K562 (cell line): Measurements from ENCODE around the gene GLRX2. TPM values are rescaled to one million over a fixed set of nuclear protein-coding genes. Genes with fewer than 3 reads are reported as not detected.
A peak's percentile ranks its signal among the peaks of the same experiment; 100 is the strongest.

ENCODE experiments used
- CREM ChIP-seq: IDR thresholded peaks from 2 replicates; pipeline ENCODE4 v1.6.1; 2014; ENCODE audit warnings: antibody characterized with exemption, low read depth
- FOXJ2 ChIP-seq: fragments of 200-800 bp; sonication (Bioruptor generic); IDR thresholded peaks from 2 replicates; pipeline ENCODE4 v1.6.1; 2016; ENCODE audit warnings: missing genetic modification characterization, missing compliant biosample characterization
- GATAD2A ChIP-seq: fragments of 450-650 bp; IDR thresholded peaks from 2 replicates; pipeline ENCODE4 v1.6.1; 2017
- KLF6 ChIP-seq: fragments of 250-450 bp; sonication (Bioruptor Pico); IDR thresholded peaks from 2 replicates; pipeline ENCODE4 v1.4.0; 2020; ENCODE audit warnings: mild to moderate bottlenecking, moderate library complexity, borderline replicate concordance
- MCM2 ChIP-seq: fragments of 450-650 bp; IDR thresholded peaks from 2 replicates; pipeline ENCODE4 v1.6.1; 2017; ENCODE audit warnings: low read depth, mild to moderate bottlenecking
- MGA ChIP-seq: fragments of 450-650 bp; IDR thresholded peaks from 2 replicates; pipeline ENCODE4 v1.6.1; 2016; ENCODE audit warnings: mild to moderate bottlenecking, moderate library complexity
- SAP30 ChIP-seq: fragments of 200-600 bp; sonication (generic); IDR thresholded peaks from 2 replicates; pipeline ENCODE4 v1.6.1; 2012; ENCODE audit warnings: borderline replicate concordance, low read depth, mild to moderate bottlenecking, moderate library complexity, low read length, control low read depth, inconsistent platforms; ENCODE audit not compliant: insufficient read depth, poor library complexity, severe bottlenecking
- SMAD2 ChIP-seq: fragments of 150-350 bp; IDR thresholded peaks from 2 replicates; pipeline ENCODE4 v1.6.1; 2014; ENCODE audit warnings: low read depth, mild to moderate bottlenecking, low read length
- SREBF1 ChIP-seq: fragments of 150-350 bp; IDR thresholded peaks from 2 replicates; pipeline ENCODE4 v1.6.1; 2014; ENCODE audit warnings: antibody characterized with exemption, low read depth, low read length, borderline replicate concordance
- ZMIZ1 ChIP-seq, 2 experiments: fragments of 150-350 bp in 1 of 2; IDR thresholded peaks; 2 replicates each; pipeline ENCODE4 v1.6.1; 2012 to 2016; ENCODE audit warnings: low read depth in 2 of 2, low read length in 2 of 2, mild to moderate bottlenecking in 1 of 2, moderate library complexity in 1 of 2
- ZNF12 ChIP-seq: sonication (generic); formaldehyde crosslinking; IDR thresholded peaks from 2 replicates; pipeline ENCODE4 v1.4.0; 2020; ENCODE audit warnings: mild to moderate bottlenecking, missing genetic modification reagents
- ZNF512 ChIP-seq: IDR thresholded peaks from 2 replicates; pipeline ENCODE4 v1.6.1; 2016; ENCODE audit warnings: missing genetic modification characterization, missing compliant biosample characterization
- ZNF695 ChIP-seq: fragments of 450-650 bp; formaldehyde crosslinking; IDR thresholded peaks from 2 replicates; pipeline ENCODE4 v1.4.0; 2020; ENCODE audit warnings: mild to moderate bottlenecking, moderate library complexity
- polyA plus RNA-seq, 8 experiments: library from polyadenylated mRNA; depleted of rRNA in 4 of 8; stranded (reverse) in 5 of 8; unstranded in 3 of 8; fragments of >200 nt; fragmentation: Nextera tagmentation in 2 of 8; fragmentation: Illumina TruSeq in 1 of 8; extraction: Ambion mirVana in 2 of 8; extraction: Trizol in 1 of 8; gene quantifications; 2 replicates each; pipeline versions ENCODE4 v1.2.1 to v1.2.3, GENCODE V29; 2011 to 2014; ENCODE audit warnings: inconsistent platforms in 1 of 8, missing spikeins in 1 of 8
- total RNA-seq, 7 experiments: library from RNA; depleted of rRNA in 6 of 7; stranded (reverse); fragments of >200 nt in 6 of 7; fragmentation: Illumina TruSeq in 2 of 7; extraction: Trizol in 2 of 7; gene quantifications; 2 replicates each; pipeline versions ENCODE4 v1.2.1 to v1.2.3, GENCODE V29; 2011 to 2021; ENCODE audit warnings: low replicate concordance in 1 of 7

The GLRX2 gene
- total and polyA plus RNA-seq, 9 of the 15 experiments (the other 6 are each of a cell fraction or from before 2014, with no cell fraction given), result 13.3 to 82.6 (median 55.1) TPM

GRCh38 chr1:193060115-193060403 is 45.2 kb downstream of the GLRX2 start (continued):
- TF ChIP-seq ZMIZ1 (IDR thresholded peaks at IDR 0.05; ENCODE audit: low read depth in 2 of 2, low read length in 2 of 2), result no peak
- no peak for TF ChIP-seq KLF6 (CRISPR knock-in tag)
- no peak for TF ChIP-seq SMAD2
- no peak for TF ChIP-seq SREBF1
- TF ChIP-seq MGA, result no peak
- no peak for TF ChIP-seq FOXJ2 (tag)
- TF ChIP-seq CREM, result no peak
- no peak for TF ChIP-seq ZNF12
- TF ChIP-seq ZNF512 (tag), result peak; percentile 20; the same call in 1 of the 2 replicates
- TF ChIP-seq SAP30, result no peak
- no peak for TF ChIP-seq MCM2
- no peak for TF ChIP-seq GATAD2A
- TF ChIP-seq ZNF695, result 0 out of 2 replicates have a peak, but pooled peaks have one; percentile 1
